Fibroblast of the conjunctiva (primary cell): ENCODE data around the gene ROR1.
"Not testable (repeated sequence)": the region's sequence is repeated elsewhere in the genome, so short reads cannot be mapped to it uniquely, and the experiment has no call there.

Experiments
- DNase-seq: peaks from one replicate; pipeline ENCODE4 v3.0.0-alpha.2; 2010; ENCODE audit warnings: low read depth

The ROR1 gene

GRCh38 chr1:63759778-63760177 lies 14.0 kb upstream of the ROR1 start:
- no peak for DNase-seq

DNA sequence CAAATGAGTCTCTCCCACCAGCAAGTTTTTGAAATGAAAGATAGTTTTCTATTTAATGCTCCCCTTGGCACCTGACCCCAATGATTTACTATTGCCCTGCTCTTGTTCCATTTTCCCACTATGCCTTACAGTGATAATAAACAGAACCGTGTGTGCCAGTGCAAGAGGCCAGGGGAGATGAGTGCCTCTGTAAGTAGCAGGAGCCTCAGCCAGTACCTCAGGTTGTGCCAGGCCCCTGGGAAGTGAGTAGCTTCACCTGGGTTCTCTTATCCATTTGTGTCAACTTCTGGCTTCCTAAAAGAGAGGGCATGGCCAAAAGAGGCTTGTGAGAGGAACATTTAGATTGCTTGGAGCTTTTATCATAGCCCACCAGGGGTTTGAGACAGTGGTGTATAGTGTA lies 3.4 kb upstream of the ROR1 start:
- no peak for DNase-seq

DNA sequence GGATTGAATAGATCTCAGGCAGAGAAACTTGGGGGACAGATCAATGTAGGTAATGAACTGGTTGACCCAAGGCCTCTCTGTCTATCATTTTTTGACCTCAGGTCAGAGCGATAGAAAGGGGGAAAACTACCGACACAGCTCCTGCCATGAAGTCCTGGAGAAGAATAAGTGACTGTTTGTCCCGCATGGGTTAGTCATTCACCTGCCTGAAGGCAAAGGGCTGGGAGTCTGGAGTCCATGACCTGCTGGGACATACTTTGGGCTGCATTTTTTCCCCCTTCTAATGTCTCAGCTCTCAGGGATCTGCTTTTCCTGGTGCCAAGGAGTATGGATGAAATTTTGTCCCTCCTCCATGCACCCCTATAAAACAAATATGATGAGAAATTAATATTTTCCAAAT lies 1.6 kb upstream of the ROR1 start:
- DNase-seq, result no peak

DNA sequence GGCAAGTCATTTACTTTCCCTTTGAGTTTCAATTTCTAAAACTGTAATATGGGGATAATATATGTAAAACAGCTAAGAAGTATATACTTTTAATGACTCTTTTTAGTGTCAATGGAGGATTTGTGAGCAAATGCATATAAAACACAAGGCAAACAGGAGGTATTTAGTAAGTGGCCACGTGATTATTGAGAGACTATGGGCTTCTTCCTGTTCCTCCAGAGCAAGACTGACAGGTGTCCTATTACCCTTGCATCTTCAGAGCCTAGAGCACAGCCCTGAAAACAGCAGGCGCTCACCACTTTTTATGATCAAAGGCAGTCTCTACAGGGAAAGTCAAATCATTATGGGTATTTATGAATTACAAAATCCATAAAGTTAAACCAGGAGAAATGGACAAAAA lies 941 bp upstream of the ROR1 start:
- DNase-seq, result no peak

DNA sequence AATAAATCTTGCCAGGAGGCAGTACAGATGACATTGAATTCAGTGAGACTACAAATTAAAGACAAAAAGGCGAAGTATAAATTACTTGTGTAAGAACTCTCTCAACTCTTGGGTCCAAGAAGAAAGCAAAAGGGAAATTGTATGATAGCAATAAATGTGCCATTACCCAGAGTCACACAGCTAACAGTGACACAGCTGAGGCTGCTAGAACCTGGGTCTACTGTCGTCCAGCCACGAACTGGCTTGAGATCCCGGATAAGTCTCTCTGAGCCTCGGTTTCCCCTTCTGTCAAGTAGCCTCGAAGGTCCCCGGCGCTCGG lies 362 bp upstream of the ROR1 start:
- DNase-seq, result no peak

DNA sequence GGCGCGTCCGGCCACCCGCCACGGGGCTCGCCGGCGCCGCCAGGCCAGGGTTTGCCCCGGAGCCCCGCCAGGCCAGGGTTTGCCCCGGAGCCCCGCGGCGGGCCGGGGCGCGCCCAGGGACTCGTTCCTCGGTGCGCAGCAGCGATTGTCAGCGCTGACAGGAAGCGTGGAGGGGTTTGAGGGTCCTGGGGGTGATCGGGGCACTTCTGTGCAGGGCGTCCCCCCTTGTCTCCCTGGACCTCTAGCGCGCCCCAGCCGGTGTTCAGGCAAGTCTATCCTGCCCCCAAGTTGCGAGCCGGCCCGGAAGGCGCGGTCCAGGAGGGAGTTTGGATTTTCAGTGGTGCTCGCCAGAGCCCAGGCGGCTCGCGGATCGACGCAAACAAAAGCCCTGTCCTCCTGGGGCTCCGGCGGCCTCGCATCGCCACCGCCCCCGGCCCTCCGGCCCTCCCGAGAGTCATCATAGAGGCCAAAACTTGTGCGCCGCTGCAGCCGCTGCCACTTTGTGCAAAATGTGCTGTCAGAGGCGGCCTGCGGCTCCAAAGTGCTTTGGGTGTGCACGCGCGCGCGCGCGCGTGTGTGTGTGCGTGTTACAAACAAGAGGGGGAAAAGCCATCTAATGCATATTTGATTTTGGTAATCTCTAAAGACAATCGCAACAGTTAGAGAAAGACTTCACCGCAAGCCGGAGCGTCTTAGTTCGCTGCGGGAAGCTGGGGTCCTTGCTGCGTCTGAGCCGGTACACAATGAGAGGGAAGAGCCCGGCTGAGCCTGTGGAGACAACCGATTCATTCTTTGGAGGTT lies 1.0 kb downstream of the ROR1 start:
- no peak for DNase-seq

DNA sequence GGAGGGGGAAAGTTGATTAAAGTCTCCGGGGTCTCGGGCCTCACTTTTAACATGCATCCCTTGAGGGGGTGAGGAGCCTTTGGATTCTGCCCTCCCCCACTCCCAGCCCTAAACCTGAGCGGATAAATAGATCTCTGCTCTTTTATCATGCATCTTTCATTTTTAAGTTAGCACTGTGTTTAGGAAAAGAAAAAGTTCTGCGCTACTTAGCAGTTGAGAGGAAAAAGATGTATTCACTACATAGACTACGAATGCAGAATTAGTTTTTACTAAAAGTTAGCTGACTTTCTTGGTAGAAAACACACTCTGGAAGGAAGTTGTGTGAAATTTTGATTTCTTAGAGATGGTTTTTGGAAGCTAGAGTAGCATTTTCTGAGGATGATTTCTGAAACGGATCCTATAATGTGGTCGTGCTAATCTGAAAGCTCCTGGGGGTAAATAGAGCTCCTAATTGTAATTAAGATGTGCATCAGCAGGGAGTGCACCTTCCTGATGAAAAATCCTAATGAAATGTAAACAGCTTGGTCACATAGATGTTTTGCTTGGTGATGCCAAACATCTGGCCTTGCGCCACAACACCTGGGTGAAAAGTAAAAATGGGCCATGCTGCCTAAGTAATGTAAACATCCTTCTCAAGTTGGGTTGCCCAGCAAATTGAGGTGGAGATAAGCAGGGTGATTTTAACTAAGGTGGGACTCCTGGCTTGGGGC lies 1.8 kb downstream of the ROR1 start:
- no peak for DNase-seq

DNA sequence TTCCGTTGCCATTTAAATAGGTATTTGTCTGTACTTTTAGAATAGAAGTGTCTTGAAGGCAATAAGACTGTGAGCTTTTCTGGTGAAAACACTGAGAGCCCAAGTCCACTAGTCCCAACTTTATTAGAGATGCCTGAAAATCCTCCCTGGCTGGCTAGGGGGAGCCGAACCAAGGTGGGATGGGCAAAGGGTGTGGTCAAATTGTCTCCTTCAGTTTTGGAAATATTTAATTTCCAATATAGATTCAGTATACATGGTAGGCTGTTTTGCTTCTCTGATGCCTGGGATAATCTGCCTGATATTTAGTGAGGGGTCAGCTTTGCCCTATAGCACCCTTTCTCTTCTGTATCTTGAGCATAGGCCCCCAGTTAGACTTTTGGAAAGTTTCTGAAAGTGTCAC lies 3.5 kb downstream of the ROR1 start:
- DNase-seq, result no peak

DNA sequence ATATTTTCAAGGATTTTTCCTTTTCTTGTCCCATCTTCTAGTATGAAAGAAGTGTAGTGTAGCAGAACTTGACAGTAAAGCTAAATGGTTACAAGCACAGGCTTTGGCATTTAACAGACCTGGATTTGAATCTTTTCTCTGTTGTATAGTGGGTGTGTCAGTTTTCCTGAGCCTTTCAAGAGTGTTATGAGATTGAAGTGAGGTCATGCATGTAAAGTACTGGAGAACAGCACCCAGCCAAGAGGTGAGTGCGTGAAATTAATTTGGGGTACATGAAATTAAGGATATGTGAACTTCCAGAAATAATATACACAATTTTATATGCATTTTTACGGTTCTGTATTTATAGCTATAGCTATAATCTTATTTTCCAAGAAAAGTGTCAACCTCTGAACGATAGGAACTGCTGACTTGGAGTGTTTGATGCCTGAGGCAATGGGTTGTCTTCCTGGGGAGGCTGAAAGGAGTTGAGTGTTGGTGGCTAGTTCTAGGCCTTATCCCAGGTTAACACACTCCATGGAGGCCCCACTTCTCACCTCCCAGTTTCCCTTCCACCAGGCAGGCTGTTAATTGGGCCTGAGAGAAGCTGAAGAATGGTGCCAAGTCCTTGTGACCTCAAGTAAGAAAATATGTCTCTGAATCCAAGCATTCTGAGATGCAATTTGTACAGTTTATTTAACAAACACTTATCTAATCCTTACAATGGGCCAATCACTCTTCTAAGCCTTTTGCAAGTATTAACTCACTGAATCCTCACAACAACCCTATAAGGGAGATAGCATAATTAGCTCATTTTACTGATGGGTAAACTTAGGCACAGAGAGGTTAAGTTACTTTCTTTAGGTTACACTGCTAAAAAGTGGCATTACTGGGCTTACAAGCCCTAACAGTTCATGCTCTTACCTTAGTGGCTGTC lies 4.4 kb downstream of the ROR1 start:
- no peak for DNase-seq

DNA sequence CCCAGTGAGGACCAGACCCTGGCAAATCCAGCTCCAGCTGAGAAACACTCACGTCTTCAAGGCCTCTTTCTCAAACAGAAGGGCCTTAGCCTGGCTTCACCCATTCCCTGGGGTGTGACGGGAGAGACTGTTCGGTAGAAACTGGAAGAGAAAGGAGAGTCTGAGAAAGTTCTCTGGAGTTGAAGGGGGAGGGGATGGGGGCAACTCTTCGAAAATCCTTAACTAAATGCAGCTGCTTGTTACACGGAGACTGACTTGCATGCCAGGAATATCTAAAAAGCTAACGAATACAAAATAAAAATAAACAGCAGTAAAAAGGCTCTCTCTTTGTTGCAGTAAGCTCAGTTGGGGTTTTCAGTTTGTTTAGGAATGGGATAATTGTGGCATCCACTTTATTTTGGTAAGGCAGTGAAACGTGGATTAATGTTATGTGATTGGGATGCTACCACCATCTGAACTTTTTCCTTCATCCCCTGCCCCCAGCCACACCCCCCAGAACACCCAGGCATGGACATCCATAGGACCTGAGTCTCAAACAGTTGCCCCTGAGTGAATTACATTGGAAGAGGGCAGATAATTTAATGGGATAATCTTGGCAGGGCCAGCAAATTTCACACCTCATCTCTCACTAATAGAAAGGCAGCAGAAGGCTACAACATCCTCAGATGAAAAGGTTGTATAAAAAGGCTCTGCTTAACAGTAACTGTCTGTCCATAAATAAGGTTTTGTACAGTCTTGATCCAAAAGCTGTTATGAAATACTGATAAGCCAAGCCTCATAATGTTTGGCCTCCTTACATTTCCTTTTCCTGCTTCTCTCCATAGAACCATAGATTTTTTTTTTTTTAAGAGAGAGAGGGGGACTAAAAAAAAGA lies 5.8 kb downstream of the ROR1 start:
- peak; percentile 44 for DNase-seq

- DNase-seq, result no peak
Observed at GRCh38 chr1:63780565-63780964, 6.7 kb downstream of the ROR1 start.

DNA sequence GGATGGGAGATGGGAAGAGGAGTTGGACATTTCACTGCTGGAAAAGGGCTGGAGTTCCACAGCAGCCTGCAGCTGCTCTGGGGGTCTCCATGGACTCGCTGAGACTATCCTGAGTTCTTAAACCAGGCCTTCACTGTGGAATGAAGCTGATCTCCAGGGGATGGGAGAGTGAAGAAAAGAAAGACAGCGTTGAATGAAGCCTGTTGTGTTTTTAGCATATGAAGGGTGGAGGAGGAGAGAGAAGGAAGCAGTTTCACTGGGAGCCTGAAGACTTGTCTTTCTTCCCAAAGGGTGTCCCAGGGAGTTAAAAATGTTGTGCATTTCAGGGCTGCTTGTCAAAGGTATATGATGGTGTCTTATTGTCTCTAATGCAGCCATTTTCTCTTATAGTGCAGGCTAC lies 9.2 kb downstream of the ROR1 start:
- DNase-seq, result no peak

GRCh38 chr1:63784083-63784482 lies 10.3 kb downstream of the ROR1 start:
- no peak for DNase-seq

- no peak for DNase-seq
Observed at GRCh38 chr1:63784489-63785390, 10.9 kb downstream of the ROR1 start.

DNA sequence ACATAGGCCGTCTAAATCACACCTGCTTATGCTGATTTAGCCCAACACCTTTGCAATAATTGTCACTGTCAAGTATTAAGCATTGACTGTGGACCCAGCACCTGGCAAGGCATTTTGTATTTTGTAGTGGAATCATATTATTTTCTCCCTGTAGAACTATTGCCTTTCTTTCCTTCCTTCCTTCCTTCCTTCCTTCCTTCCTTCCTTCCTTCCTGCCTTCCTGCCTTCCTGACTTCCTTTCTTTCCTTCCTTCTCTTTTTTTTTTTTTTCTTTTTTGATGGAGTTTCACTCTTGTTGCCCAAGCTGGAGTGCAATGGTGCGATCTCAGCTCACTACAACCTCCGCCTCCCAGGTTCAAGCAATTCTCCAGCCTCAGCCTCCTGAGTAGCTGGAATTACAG lies 13.5 kb downstream of the ROR1 start:
- DNase-seq, result not testable (repeated sequence)

GRCh38 chr1:63787875-63788274 lies 14.1 kb downstream of the ROR1 start:
- DNase-seq, result no peak

GRCh38 chr1:63789856-63790605 lies 16.2 kb downstream of the ROR1 start:
- no peak for DNase-seq

DNA sequence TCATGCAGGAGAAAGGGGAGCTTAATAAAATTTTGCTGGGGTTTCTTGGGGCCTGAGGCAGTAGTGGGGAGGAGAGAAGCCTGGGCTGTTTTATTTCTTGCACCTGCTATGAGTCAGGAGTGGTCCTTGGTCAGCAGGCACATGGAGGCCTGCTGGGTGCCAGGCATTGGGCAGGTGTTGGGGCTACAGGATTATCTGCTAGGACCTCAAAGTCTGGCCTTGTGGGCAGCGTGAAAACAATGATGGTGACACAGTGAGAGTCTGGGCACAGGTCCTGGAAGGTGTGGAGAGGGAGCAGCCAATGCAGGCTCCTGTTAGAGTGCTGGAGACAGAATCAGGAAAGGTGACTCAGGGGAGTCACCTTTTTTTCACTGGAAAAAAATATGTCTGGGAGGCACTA lies 17.2 kb downstream of the ROR1 start:
- DNase-seq, result no peak

GRCh38 chr1:63792152-63792551 lies 18.3 kb downstream of the ROR1 start:
- no peak for DNase-seq

GRCh38 chr1:63793741-63794240 lies 20.0 kb downstream of the ROR1 start:
- DNase-seq, result no peak
